Keratinocyte (primary cell): ENCODE results near the gene CREB3L2. TPM values are rescaled to one million over a fixed set of nuclear protein-coding genes. Genes with fewer than 3 reads are reported as not detected.

Experiments used
- DNase-seq: peaks from one replicate; pipeline ENCODE4 v3.0.0-alpha.2; 2011; ENCODE audit warnings: low read depth, missing footprints, low spot score
- FAIRE-seq: peaks from 2 replicates; lab custom pipeline; 2011; peaks lifted over from hg19 to GRCh38; lab: Jason Lieb, UNC
- H2AFZ ChIP-seq: 2 replicates; pipeline ENCODE4 v1.6.0; 2012; ENCODE audit warnings: low read length, control low read depth, inconsistent platforms; ENCODE audit not compliant: control insufficient read depth
- H3K27ac ChIP-seq: 2 replicates; pipeline ENCODE4 v1.5.1; 2011; ENCODE audit warnings: low read length; ENCODE audit not compliant: control insufficient read depth, insufficient read depth
- H3K27me3 ChIP-seq: 3 replicates; pipeline ENCODE4 v1.6.0; 2011; ENCODE audit warnings: low read length; ENCODE audit not compliant: control insufficient read depth, insufficient read depth; ENCODE audit errors: extremely low read depth
- H3K36me3 ChIP-seq, 2 experiments: 2 replicates in 1 of 2; 3 replicates in 1 of 2; pipeline ENCODE4 v1.5.1; 2011; ENCODE audit warnings: low read length in 2 of 2, mild to moderate bottlenecking in 1 of 2; ENCODE audit not compliant: control insufficient read depth in 2 of 2, insufficient read depth in 2 of 2; ENCODE audit errors: extremely low read depth in 1 of 2
- H3K4me1 ChIP-seq: 3 replicates; pipeline ENCODE4 v1.5.1; 2011; ENCODE audit warnings: low read length; ENCODE audit not compliant: control insufficient read depth, insufficient read depth; ENCODE audit errors: extremely low read depth
- H3K4me2 ChIP-seq: 3 replicates; pipeline ENCODE4 v1.6.0; 2011; ENCODE audit warnings: low read depth, low read length; ENCODE audit not compliant: control insufficient read depth, insufficient read depth; ENCODE audit errors: extremely low read depth
- H3K4me3 ChIP-seq, 3 experiments: fragments of 200-600 bp in 1 of 3; sonication (generic) in 1 of 3; 2 replicates in 2 of 3; 3 replicates in 1 of 3; pipeline ENCODE4 v1.5.1; 2011 to 2016; ENCODE audit warnings: low read length in 3 of 3, mild to moderate bottlenecking in 3 of 3, control low read depth in 2 of 3, inconsistent platforms in 1 of 3, low read depth in 1 of 3, mixed read lengths in 1 of 3, mixed run types in 1 of 3, moderate library complexity in 1 of 3; ENCODE audit not compliant: control insufficient read depth in 2 of 3, insufficient read depth in 2 of 3; ENCODE audit errors: extremely low read depth in 1 of 3
- H3K79me2 ChIP-seq: 2 replicates; pipeline ENCODE4 v1.6.0; 2012; ENCODE audit warnings: low read length; ENCODE audit not compliant: control insufficient read depth, insufficient read depth
- H3K9ac ChIP-seq: 3 replicates; pipeline ENCODE4 v1.6.0; 2011; ENCODE audit warnings: low read length; ENCODE audit not compliant: control insufficient read depth, insufficient read depth; ENCODE audit errors: extremely low read depth
- H3K9me1 ChIP-seq: 3 replicates; pipeline ENCODE4 v1.6.0; 2011; ENCODE audit warnings: low read length; ENCODE audit not compliant: control insufficient read depth, insufficient read depth; ENCODE audit errors: extremely low read depth
- H3K9me3 ChIP-seq: 2 replicates; pipeline ENCODE4 v1.5.1; 2012; ENCODE audit warnings: low read depth, low read length; ENCODE audit not compliant: control insufficient read depth
- H4K20me1 ChIP-seq: 3 replicates; pipeline ENCODE4 v1.6.0; 2011; ENCODE audit warnings: low read length; ENCODE audit not compliant: control insufficient read depth, insufficient read depth; ENCODE audit errors: extremely low read depth
- EZH2 ChIP-seq: IDR thresholded peaks from one replicate; pipeline ENCODE4 v1.6.1; 2012; ENCODE audit warnings: inconsistent platforms, mild to moderate bottlenecking, low read length, moderate library complexity
- dilution Hi-C: fragments of 300-500 bp; cut with MboI; formaldehyde crosslinking; loops from one replicate; pipeline ENCODE4 v1.7.0; 2020; ENCODE audit warnings: low sequenced_read_pairs; ENCODE audit not compliant: extremely low pct_ligation_motif_present
- polyA plus RNA-seq, 5 experiments: library from polyadenylated mRNA; depleted of rRNA in 3 of 5; stranded (reverse) in 3 of 5; stranded (forward) in 1 of 5; unstranded in 1 of 5; fragments of >200 nt; gene quantifications; 1 replicate in 1 of 5; 2 replicates in 3 of 5; 3 replicates in 1 of 5; pipeline versions ENCODE4 v1.2.1 to v1.2.3, GENCODE V29; 2011 to 2012; ENCODE audit warnings: missing spikeins in 2 of 5, low read depth in 1 of 5, low replicate concordance in 1 of 5
- TF ChIP-seq, protein P1 (sequence below), 3 experiments: IDR thresholded peaks in 1 of 3; conservative IDR thresholded peaks in 1 of 3; optimal IDR thresholded peaks in 1 of 3; 2 replicates in 2 of 3; 3 replicates in 1 of 3; pipeline versions ENCODE3 to v1.5.1; 2011; ENCODE audit warnings: low read length in 3 of 3, mild to moderate bottlenecking in 3 of 3, moderate library complexity in 2 of 3, control low read depth in 1 of 3, inconsistent platforms in 1 of 3; ENCODE audit not compliant: insufficient read depth in 2 of 3; ENCODE audit errors: extremely low read depth in 1 of 3

CREB3L2 gene
- polyA plus RNA-seq, 1 donor (not counting 4 experiments of a cell fraction or from before 2014, with no cell fraction given) = 12.8 TPM

DNA sequence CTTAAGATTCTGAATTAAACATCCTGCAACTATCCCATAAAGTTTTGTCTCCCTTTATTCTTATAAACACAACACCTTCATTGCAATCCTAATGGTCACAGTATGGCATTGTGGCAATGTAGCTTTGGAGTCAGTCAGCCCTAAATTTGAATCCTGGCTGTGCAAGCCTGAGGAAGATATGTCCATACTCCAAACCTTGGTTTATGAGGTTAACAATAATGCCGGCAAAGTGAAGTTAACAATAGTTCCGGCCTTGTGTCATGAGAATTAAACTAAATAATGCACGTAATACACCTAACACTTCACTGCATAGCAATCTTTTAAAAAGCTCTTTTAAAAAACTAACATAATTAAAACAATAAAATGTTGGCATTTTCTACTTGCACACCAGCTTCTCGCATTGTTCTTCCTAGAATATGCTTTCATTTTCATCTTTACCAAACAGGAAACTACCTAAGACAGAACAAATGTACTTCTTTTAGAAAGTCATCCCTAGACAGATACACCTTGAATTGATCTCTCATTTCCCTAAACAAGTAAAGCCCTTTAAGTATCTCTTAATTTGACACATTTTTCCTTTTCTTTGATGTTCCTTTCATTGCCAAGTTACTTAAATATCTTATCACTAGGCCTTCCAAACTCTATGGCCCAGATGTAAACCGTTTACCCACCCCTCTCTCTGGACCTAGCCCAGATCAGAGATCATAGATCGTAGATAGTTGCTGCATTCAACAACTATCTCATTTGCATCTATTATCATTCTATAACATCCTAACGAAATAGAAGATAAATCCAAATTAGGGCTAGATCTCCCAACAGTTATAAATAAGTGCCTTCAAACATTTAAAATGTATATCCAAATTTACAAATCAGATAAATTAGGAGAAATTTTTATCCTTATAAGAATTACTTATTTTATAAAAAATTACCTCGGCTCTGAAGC is 66.7 kb downstream of the CREB3L2 start:
- Histone ChIP-seq H3K4me3 (no peak overlapping the region), H3K9me1 (peaks cover 2% of the 10 kb centered on the region), H3K9me3 (no peaks in the 10 kb centered on the region), H3K27ac (no peak overlapping the region), H4K20me1 (no peaks in the 10 kb centered on the region), H3K4me1 (peaks cover 31% of the 10 kb centered on the region), H2AFZ (no peak overlapping the region), H3K79me2 (peaks cover 21% of the 10 kb centered on the region), H3K4me2 (no peak overlapping the region), H3K36me3 (no peaks in the 10 kb centered on the region), H3K27me3 (no peaks in the 10 kb centered on the region), H3K9ac (no peak overlapping the region)
- FAIRE-seq = no peak
- dilution Hi-C loops = no loop called here
- TF ChIP-seq, protein P1, sequence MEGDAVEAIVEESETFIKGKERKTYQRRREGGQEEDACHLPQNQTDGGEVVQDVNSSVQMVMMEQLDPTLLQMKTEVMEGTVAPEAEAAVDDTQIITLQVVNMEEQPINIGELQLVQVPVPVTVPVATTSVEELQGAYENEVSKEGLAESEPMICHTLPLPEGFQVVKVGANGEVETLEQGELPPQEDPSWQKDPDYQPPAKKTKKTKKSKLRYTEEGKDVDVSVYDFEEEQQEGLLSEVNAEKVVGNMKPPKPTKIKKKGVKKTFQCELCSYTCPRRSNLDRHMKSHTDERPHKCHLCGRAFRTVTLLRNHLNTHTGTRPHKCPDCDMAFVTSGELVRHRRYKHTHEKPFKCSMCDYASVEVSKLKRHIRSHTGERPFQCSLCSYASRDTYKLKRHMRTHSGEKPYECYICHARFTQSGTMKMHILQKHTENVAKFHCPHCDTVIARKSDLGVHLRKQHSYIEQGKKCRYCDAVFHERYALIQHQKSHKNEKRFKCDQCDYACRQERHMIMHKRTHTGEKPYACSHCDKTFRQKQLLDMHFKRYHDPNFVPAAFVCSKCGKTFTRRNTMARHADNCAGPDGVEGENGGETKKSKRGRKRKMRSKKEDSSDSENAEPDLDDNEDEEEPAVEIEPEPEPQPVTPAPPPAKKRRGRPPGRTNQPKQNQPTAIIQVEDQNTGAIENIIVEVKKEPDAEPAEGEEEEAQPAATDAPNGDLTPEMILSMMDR (optimal IDR thresholded peaks at IDR 0.05 in 1 of 3, IDR thresholded peaks at IDR 0.05 in 1 of 3, conservative IDR thresholded peaks at IDR 0.05 in 1 of 3; ENCODE audit: extremely low read depth in 1 of 3, insufficient read depth in 2 of 3, low read length in 3 of 3) = no peak
- TF ChIP-seq EZH2 = no peak
- DNase-seq = no peak

- dilution Hi-C loops = no loop called here
- Histone ChIP-seq H3K9ac (no peak overlapping the region), H3K4me1 (peaks cover 33% of the 10 kb centered on the region), H3K4me3 (no peak overlapping the region), H3K79me2 (peaks cover 21% of the 10 kb centered on the region), H3K9me1 (peaks cover 2% of the 10 kb centered on the region), H3K9me3 (no peaks in the 10 kb centered on the region), H3K27me3 (no peaks in the 10 kb centered on the region), H3K36me3 (no peaks in the 10 kb centered on the region), H4K20me1 (no peaks in the 10 kb centered on the region), H3K27ac (peak overlapping the region; percentile 16), H3K4me2 (peak overlapping the region; percentile 20), H2AFZ (no peak overlapping the region)
- no peak for DNase-seq
- FAIRE-seq = peak; percentile 29
- TF ChIP-seq, protein P1 (optimal IDR thresholded peaks at IDR 0.05 in 1 of 3, IDR thresholded peaks at IDR 0.05 in 1 of 3, conservative IDR thresholded peaks at IDR 0.05 in 1 of 3; ENCODE audit: extremely low read depth in 1 of 3, insufficient read depth in 2 of 3, low read length in 3 of 3) = no peak
- no peak for TF ChIP-seq EZH2
Measured at GRCh38 chr7:137934176-137934826, 67.6 kb downstream of the CREB3L2 start.
